Neural cell (in vitro differentiated cells): ENCODE measurements around the gene DMXL2.

ENCODE experiments used
- EP300 ChIP-seq: fragments of 450-650 bp; conservative IDR thresholded peaks from 2 replicates; pipeline ENCODE4 v1.6.1; 2014; ENCODE audit warnings: antibody characterized with exemption, mild to moderate bottlenecking, moderate library complexity; ENCODE audit not compliant: poor library complexity, severe bottlenecking
- EZH2 ChIP-seq: fragments of 200-600, 300-800 bp; shearing (Covaris generic), sonication (generic); IDR thresholded peaks from 2 replicates; pipeline ENCODE4 v1.6.1; 2014; ENCODE audit warnings: antibody characterized with exemption, low read length, borderline replicate concordance, mild to moderate bottlenecking; ENCODE audit not compliant: insufficient read depth, poor library complexity, severe bottlenecking
- POLR2AphosphoS5 ChIP-seq: IDR thresholded peaks from 2 replicates; pipeline ENCODE4 v1.6.1; 2012
- RAD21 ChIP-seq: fragments of 450-650 bp; conservative IDR thresholded peaks from 2 replicates; pipeline ENCODE4 v1.6.1; 2014; ENCODE audit warnings: antibody characterized with exemption, mild to moderate bottlenecking, moderate library complexity
- SMC3 ChIP-seq: fragments of 450-650 bp; conservative IDR thresholded peaks from 2 replicates; pipeline ENCODE4 v1.6.1; 2014; ENCODE audit warnings: antibody characterized with exemption, mild to moderate bottlenecking, moderate library complexity; ENCODE audit not compliant: poor library complexity
- TAF1 ChIP-seq: IDR thresholded peaks from 2 replicates; pipeline ENCODE4 v1.6.1; 2012; ENCODE audit warnings: low read depth
- TF ChIP-seq, protein P1 (sequence below): fragments of 450-650 bp; IDR thresholded peaks from 2 replicates; pipeline ENCODE4 v1.5.1; 2014; ENCODE audit warnings: antibody characterized with exemption, mild to moderate bottlenecking, moderate library complexity; ENCODE audit not compliant: poor library complexity, severe bottlenecking
- TF ChIP-seq, protein P2 (sequence below): IDR thresholded peaks from 2 replicates; pipeline ENCODE4 v1.6.1; 2012; ENCODE audit warnings: borderline replicate concordance

DNA sequence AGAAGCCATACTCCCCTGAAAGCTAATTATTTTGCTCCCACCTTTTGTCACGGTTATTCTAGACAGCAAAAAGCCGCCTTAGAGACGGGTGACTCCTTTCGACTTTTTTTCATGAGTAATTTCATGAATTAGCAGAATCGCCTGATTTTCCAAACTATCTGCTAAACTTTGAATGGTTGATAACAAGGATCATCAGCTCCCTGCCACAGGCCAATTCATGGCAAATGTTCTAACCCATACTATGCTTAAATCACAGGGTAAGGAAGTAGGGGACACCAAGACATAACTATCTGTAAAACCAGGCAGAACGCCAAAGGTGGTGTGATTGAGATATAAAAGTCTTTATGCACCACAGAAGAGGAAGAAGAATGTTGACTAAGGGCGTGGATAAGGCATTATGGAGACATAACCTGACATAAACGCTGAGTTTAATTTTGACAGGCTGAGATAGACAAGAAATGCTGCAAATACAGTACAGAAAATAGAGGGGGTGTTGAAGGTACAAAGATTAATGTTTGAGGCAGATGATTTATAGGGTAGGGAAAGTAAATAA, 891 bp upstream of the DMXL2 start:
- TF ChIP-seq EP300, result no peak
- no peak for TF ChIP-seq EZH2
- no peak for TF ChIP-seq SMC3
- TF ChIP-seq, protein P1, sequence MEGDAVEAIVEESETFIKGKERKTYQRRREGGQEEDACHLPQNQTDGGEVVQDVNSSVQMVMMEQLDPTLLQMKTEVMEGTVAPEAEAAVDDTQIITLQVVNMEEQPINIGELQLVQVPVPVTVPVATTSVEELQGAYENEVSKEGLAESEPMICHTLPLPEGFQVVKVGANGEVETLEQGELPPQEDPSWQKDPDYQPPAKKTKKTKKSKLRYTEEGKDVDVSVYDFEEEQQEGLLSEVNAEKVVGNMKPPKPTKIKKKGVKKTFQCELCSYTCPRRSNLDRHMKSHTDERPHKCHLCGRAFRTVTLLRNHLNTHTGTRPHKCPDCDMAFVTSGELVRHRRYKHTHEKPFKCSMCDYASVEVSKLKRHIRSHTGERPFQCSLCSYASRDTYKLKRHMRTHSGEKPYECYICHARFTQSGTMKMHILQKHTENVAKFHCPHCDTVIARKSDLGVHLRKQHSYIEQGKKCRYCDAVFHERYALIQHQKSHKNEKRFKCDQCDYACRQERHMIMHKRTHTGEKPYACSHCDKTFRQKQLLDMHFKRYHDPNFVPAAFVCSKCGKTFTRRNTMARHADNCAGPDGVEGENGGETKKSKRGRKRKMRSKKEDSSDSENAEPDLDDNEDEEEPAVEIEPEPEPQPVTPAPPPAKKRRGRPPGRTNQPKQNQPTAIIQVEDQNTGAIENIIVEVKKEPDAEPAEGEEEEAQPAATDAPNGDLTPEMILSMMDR, result no peak
- TF ChIP-seq RAD21, result no peak
- TF ChIP-seq POLR2AphosphoS5, result no peak
- no peak for TF ChIP-seq TAF1
- TF ChIP-seq, protein P2, sequence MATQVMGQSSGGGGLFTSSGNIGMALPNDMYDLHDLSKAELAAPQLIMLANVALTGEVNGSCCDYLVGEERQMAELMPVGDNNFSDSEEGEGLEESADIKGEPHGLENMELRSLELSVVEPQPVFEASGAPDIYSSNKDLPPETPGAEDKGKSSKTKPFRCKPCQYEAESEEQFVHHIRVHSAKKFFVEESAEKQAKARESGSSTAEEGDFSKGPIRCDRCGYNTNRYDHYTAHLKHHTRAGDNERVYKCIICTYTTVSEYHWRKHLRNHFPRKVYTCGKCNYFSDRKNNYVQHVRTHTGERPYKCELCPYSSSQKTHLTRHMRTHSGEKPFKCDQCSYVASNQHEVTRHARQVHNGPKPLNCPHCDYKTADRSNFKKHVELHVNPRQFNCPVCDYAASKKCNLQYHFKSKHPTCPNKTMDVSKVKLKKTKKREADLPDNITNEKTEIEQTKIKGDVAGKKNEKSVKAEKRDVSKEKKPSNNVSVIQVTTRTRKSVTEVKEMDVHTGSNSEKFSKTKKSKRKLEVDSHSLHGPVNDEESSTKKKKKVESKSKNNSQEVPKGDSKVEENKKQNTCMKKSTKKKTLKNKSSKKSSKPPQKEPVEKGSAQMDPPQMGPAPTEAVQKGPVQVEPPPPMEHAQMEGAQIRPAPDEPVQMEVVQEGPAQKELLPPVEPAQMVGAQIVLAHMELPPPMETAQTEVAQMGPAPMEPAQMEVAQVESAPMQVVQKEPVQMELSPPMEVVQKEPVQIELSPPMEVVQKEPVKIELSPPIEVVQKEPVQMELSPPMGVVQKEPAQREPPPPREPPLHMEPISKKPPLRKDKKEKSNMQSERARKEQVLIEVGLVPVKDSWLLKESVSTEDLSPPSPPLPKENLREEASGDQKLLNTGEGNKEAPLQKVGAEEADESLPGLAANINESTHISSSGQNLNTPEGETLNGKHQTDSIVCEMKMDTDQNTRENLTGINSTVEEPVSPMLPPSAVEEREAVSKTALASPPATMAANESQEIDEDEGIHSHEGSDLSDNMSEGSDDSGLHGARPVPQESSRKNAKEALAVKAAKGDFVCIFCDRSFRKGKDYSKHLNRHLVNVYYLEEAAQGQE, result no peak
